Spinal cord (tissue), 10 donors: ENCODE data around the gene PLXNA2. TPM values are rescaled to one million over a fixed set of nuclear protein-coding genes. Genes with fewer than 3 reads are reported as not detected.
A peak's percentile ranks its signal among the peaks of the same experiment; 100 is the strongest.

Source experiments
- DNase-seq, 6 donors: peaks; one replicate each; pipeline versions ENCODE4 v3.0.0 to v3.0.0-alpha.2; 2013 to 2015; ENCODE audit warnings: low spot score in 6 of 6, low read depth in 4 of 6
- H3K27ac ChIP-seq: one replicate; pipeline ENCODE4 v1.5.1; 2013; ENCODE audit warnings: low read depth, low read length, control low read depth
- H3K27me3 ChIP-seq: one replicate; pipeline ENCODE4 v1.6.1; 2013; ENCODE audit warnings: low read length; ENCODE audit not compliant: control insufficient read depth, insufficient read depth
- H3K36me3 ChIP-seq: one replicate; pipeline ENCODE4 v1.6.1; 2013; ENCODE audit warnings: low read length; ENCODE audit not compliant: control insufficient read depth, insufficient read depth
- H3K4me1 ChIP-seq: one replicate; pipeline ENCODE4 v1.6.1; 2013; ENCODE audit warnings: low read length; ENCODE audit not compliant: control insufficient read depth, insufficient read depth
- H3K4me3 ChIP-seq: one replicate; pipeline ENCODE4 v1.5.1; 2013; ENCODE audit warnings: low read depth, low read length, control low read depth
- H3K9me3 ChIP-seq: one replicate; pipeline ENCODE4 v1.6.1; 2013; ENCODE audit warnings: low read length; ENCODE audit not compliant: control insufficient read depth, insufficient read depth
- WGBS: methylation state at CpG from one replicate; pipeline ENCODE4 v1.1.5; 2013; ENCODE audit warnings: missing lambda C conversion rate; ENCODE audit not compliant: insufficient coverage; 5-methylcytosine and 5-hydroxymethylcytosine counted together
- polyA plus RNA-seq, 2 donors: library from polyadenylated mRNA; unstranded; fragments of 120-200 nt; gene quantifications; one replicate each; pipeline ENCODE4 v1.2.1, GENCODE V29; 2013; ENCODE audit not compliant: insufficient read length in 2 of 2
- total RNA-seq, 2 donors: library from RNA; depleted of rRNA in 1 of 2; stranded (reverse); fragments of 120-200 nt in 1 of 2; fragments of >200 nt in 1 of 2; gene quantifications; one replicate each; pipeline versions ENCODE4 v1.2.3 to v1.2.4, GENCODE V29; 2013 to 2014
- donor health status: healthy.

The PLXNA2 gene
- total and polyA plus RNA-seq, 4 donors, result 22.0 to 52.8 (median 39.7) TPM

- no peaks in the 10 kb centered on the region for H3K27me3 ChIP-seq
- no peak for DNase-seq
- 94% methylated on average over 3 of the region's 3 CpGs for WGBS
- no peak overlapping the region for H3K4me3 ChIP-seq
- no peak overlapping the region for H3K27ac ChIP-seq
- peaks cover 38% of the 10 kb centered on the region for H3K36me3 ChIP-seq
- H3K9me3 ChIP-seq, result no peaks in the 10 kb centered on the region
- H3K4me1 ChIP-seq, result peaks cover 17% of the 10 kb centered on the region
These were observed 34.9 kb downstream of the PLXNA2 start for GRCh38 chr1:208209286-208209685.

GRCh38 chr1:208208132-208208487, 36.1 kb downstream of the PLXNA2 start:
- no peak overlapping the region for H3K27ac ChIP-seq
- no peaks in the 10 kb centered on the region for H3K27me3 ChIP-seq

GRCh38 chr1:208207388-208208131, 36.6 kb downstream of the PLXNA2 start:
- H3K9me3 ChIP-seq, result no peaks in the 10 kb centered on the region
- H3K4me1 ChIP-seq, result peaks cover 32% of the 10 kb centered on the region
- DNase-seq, result no peak
- peaks cover 38% of the 10 kb centered on the region for H3K36me3 ChIP-seq
- H3K27me3 ChIP-seq, result no peaks in the 10 kb centered on the region
- no peak overlapping the region for H3K27ac ChIP-seq
- WGBS, result 66% methylated on average over 7 of the region's 10 CpGs
- H3K4me3 ChIP-seq, result no peak overlapping the region

More at GRCh38 chr1:208208132-208208487, 36.1 kb downstream of the PLXNA2 start:
- no peak overlapping the region for H3K4me3 ChIP-seq
- DNase-seq, result no peak
- H3K9me3 ChIP-seq, result no peaks in the 10 kb centered on the region
- H3K4me1 ChIP-seq, result peaks cover 26% of the 10 kb centered on the region
- H3K36me3 ChIP-seq, result peaks cover 38% of the 10 kb centered on the region

- no peaks in the 10 kb centered on the region for H3K9me3 ChIP-seq
- WGBS, result 97% methylated on average over 3 of the region's 5 CpGs
- H3K4me1 ChIP-seq, result peaks cover 31% of the 10 kb centered on the region
- no peak overlapping the region for H3K4me3 ChIP-seq
- no peak overlapping the region for H3K27ac ChIP-seq
- H3K36me3 ChIP-seq, result peaks cover 34% of the 10 kb centered on the region
- H3K27me3 ChIP-seq, result no peaks in the 10 kb centered on the region
- no peak for DNase-seq
These were observed 38.0 kb downstream of the PLXNA2 start for GRCh38 chr1:208206092-208206698.

- peaks cover 31% of the 10 kb centered on the region for H3K4me1 ChIP-seq
- WGBS, result 85% methylated on average over 4 of the region's 5 CpGs
- H3K36me3 ChIP-seq, result peaks cover 32% of the 10 kb centered on the region
- no peaks in the 10 kb centered on the region for H3K9me3 ChIP-seq
- DNase-seq, result no peak
- no peaks in the 10 kb centered on the region for H3K27me3 ChIP-seq
- no peak overlapping the region for H3K27ac ChIP-seq
- H3K4me3 ChIP-seq, result no peak overlapping the region
These were observed 38.8 kb downstream of the PLXNA2 start for GRCh38 chr1:208205216-208206013.

- Histone ChIP-seq H3K36me3 (peaks cover 28% of the 10 kb centered on the region), H3K4me3 (no peak overlapping the region), H3K27ac (no peak overlapping the region), H3K9me3 (no peaks in the 10 kb centered on the region), H3K4me1 (peaks cover 31% of the 10 kb centered on the region), H3K27me3 (no peaks in the 10 kb centered on the region)
- DNase-seq, result no peak
- no CpG with 5 or more reads among the region's 2 CpGs for WGBS
These were observed 39.4 kb downstream of the PLXNA2 start for GRCh38 chr1:208204779-208205178.

GRCh38 chr1:208203848-208204609, 40.2 kb downstream of the PLXNA2 start:
- peaks cover 31% of the 10 kb centered on the region for H3K4me1 ChIP-seq
- no peaks in the 10 kb centered on the region for H3K9me3 ChIP-seq
- no peaks in the 10 kb centered on the region for H3K27me3 ChIP-seq
- H3K36me3 ChIP-seq, result peaks cover 23% of the 10 kb centered on the region
- peak in 2 of 6 donors; percentile 32 to 57 for DNase-seq
- peak overlapping the region; percentile 11 for H3K27ac ChIP-seq
- 38% methylated on average over 5 of the region's 7 CpGs for WGBS
- H3K4me3 ChIP-seq, result no peak overlapping the region

- WGBS, result 37% methylated on average over 5 of the region's 13 CpGs
- DNase-seq, result peak; percentile 55 to 93 (median 62)
- H3K4me1 ChIP-seq, result peaks cover 35% of the 10 kb centered on the region
- H3K4me3 ChIP-seq, result no peak overlapping the region
- H3K9me3 ChIP-seq, result no peaks in the 10 kb centered on the region
- H3K27me3 ChIP-seq, result no peaks in the 10 kb centered on the region
- peaks cover 18% of the 10 kb centered on the region for H3K36me3 ChIP-seq
- H3K27ac ChIP-seq, result peak overlapping the region; percentile 17
These were observed 40.9 kb downstream of the PLXNA2 start for GRCh38 chr1:208203127-208203847.
